Gastrocnemius medialis (tissue), 4 donors: ENCODE data around the gene RASSF5. TPM values are rescaled to one million over a fixed set of nuclear protein-coding genes. Genes with fewer than 3 reads are reported as not detected.

Experiments used
- ATAC-seq, 2 donors: fragments of 150-250 bp; one replicate each; pipeline ENCODE4 v1.9.1; 2016
- DNase-seq, 2 donors: peaks; one replicate each; pipeline ENCODE4 v3.0.0-alpha.2; 2019
- H3K27ac ChIP-seq, 4 donors: fragments of 200-600 bp; sonication (generic); 1 replicate in 1 of 4; 2 replicates in 3 of 4; pipeline ENCODE4 v1.5.1; 2016 to 2018; ENCODE audit warnings: mild to moderate bottlenecking in 2 of 4, moderate library complexity in 1 of 4
- H3K27me3 ChIP-seq, 3 donors: fragments of 200-600 bp; sonication (generic) in 2 of 3; 1 replicate in 1 of 3; 2 replicates in 2 of 3; pipeline versions ENCODE4 v1.5.1 to v1.6.0; 2016 to 2019; ENCODE audit warnings: mild to moderate bottlenecking in 1 of 3, moderate library complexity in 1 of 3
- H3K36me3 ChIP-seq, 2 donors: fragments of 200-600 bp; sonication (generic) in 1 of 2; one replicate each; pipeline ENCODE4 v1.5.1; 2017 to 2018
- H3K4me1 ChIP-seq, 2 donors: fragments of 200-600 bp; sonication (generic) in 1 of 2; one replicate each; pipeline ENCODE4 v1.5.1; 2016 to 2017; ENCODE audit warnings: mild to moderate bottlenecking in 2 of 2
- H3K4me3 ChIP-seq, 4 donors: fragments of 200-600 bp; sonication (generic) in 3 of 4; 1 replicate in 1 of 4; 2 replicates in 3 of 4; pipeline ENCODE4 v1.5.1; 2016 to 2019; ENCODE audit warnings: mild to moderate bottlenecking in 2 of 4
- H3K9me3 ChIP-seq, 3 donors: fragments of 200-600 bp; sonication (generic) in 2 of 3; 1 replicate in 1 of 3; 2 replicates in 2 of 3; pipeline ENCODE4 v1.5.1; 2016 to 2019
- CTCF ChIP-seq, 5 experiments: fragments of 450-650 bp in 3 of 5; fragments of 200-600 bp in 2 of 5; sonication (generic) in 2 of 5; IDR thresholded peaks in 4 of 5; conservative IDR thresholded peaks in 1 of 5; 1 replicate in 4 of 5; 2 replicates in 1 of 5; pipeline ENCODE4 v1.5.1; 2016 to 2019; ENCODE audit warnings: antibody characterized with exemption in 5 of 5, mild to moderate bottlenecking in 3 of 5, moderate library complexity in 3 of 5
- POLR2A ChIP-seq, 2 donors: fragments of 450-650 bp; IDR thresholded peaks; one replicate each; pipeline ENCODE4 v1.6.1; 2017; ENCODE audit warnings: antibody characterized with exemption in 2 of 2, mild to moderate bottlenecking in 2 of 2, moderate library complexity in 2 of 2
- in situ Hi-C, 4 donors: fragments of 200-750 bp; cut with MboI; loops; one replicate each; pipeline versions ENCODE4 v1.15.0 to v1.8.0; 2017; ENCODE audit warnings: low sequenced_read_pairs in 4 of 4
- intact Hi-C: fragments of 100-400 bp; cut with DNase I; formaldehyde crosslinking; loops from one replicate; pipeline ENCODE4 v1.15.1; 2023; ENCODE audit warnings: low total_unique reads
- total RNA-seq, 4 donors: library from RNA; depleted of rRNA; stranded (reverse); fragments of >200 nt; gene quantifications; one replicate each; pipeline versions ENCODE4 v1.1.0 to v1.2.3, GENCODE V29; 2016

Gene RASSF5
- total RNA-seq, 4 donors from 2014 or later: 5.9 to 15.9 (median 9.4) TPM

GRCh38 chr1:206466840-206467649, 40.3 kb upstream of the RASSF5 start:
- Histone ChIP-seq H3K4me3 (no peak overlapping the region), H3K27ac (no peak overlapping the region), H3K36me3 (no peaks in the 10 kb centered on the region), H3K4me1 (peaks cover 2 to 7% of the 10 kb centered on the region in 2 donors), H3K27me3 (peaks cover 5 to 10% (median 5%) of the 10 kb centered on the region in 3 donors), H3K9me3 (no peaks in the 10 kb centered on the region)
- ATAC-seq (no peak), DNase-seq (no peak)
- TF ChIP-seq POLR2A (IDR thresholded peaks at IDR 0.05): no peak
- no peak for TF ChIP-seq CTCF (IDR thresholded peaks at IDR 0.05 in 4 of 5, conservative IDR thresholded peaks at IDR 0.05 in 1 of 5)
- intact Hi-C loops (no loop called here), in situ Hi-C loops (no loop called here)

GRCh38 chr1:206467915-206468314, 39.4 kb upstream of the RASSF5 start:
- peak; percentile 55 to 58 for ATAC-seq
- Histone ChIP-seq H3K9me3 (no peaks in the 10 kb centered on the region), H3K27ac (no peak overlapping the region), H3K27me3 (peaks cover 5 to 10% (median 5%) of the 10 kb centered on the region in 3 donors), H3K4me3 (no peak overlapping the region), H3K4me1 (peaks cover 2 to 7% of the 10 kb centered on the region in 2 donors), H3K36me3 (no peaks in the 10 kb centered on the region)
- intact Hi-C loops: no loop called here
- in situ Hi-C loops: no loop called here
- TF ChIP-seq CTCF (IDR thresholded peaks at IDR 0.05 in 4 of 5, conservative IDR thresholded peaks at IDR 0.05 in 1 of 5): no peak
- TF ChIP-seq POLR2A (IDR thresholded peaks at IDR 0.05): no peak
- peak; percentile 23 to 65 for DNase-seq

DNA sequence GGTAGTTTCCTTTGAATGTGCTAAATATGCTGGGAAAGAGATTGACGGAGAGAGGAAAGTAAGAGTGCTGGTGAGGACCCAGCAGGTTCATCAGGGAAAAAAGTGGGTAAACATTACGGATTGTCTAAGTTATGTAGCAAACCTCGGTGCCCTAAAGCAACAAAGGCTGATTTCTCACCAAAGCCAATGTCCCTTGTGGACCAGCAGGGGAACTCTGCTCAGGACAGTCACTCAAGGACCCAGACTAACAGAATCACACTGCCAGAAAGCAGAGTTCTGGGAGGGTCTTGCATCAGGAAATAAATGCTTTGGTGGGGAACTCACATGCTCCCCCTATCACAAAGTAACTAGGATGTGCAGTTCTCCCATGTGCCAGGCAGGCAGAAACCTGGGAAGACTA, 38.8 kb upstream of the RASSF5 start:
- DNase-seq: no peak
- Histone ChIP-seq H3K27me3 (peaks cover 5 to 10% (median 5%) of the 10 kb centered on the region in 3 donors), H3K9me3 (no peaks in the 10 kb centered on the region), H3K36me3 (no peaks in the 10 kb centered on the region), H3K4me3 (no peak overlapping the region), H3K27ac (no peak overlapping the region), H3K4me1 (peaks cover 2 to 7% of the 10 kb centered on the region in 2 donors)
- in situ Hi-C loops (no loop called here), intact Hi-C loops (no loop called here)
- TF ChIP-seq CTCF (IDR thresholded peaks at IDR 0.05 in 4 of 5, conservative IDR thresholded peaks at IDR 0.05 in 1 of 5): no peak
- TF ChIP-seq POLR2A (IDR thresholded peaks at IDR 0.05): no peak
- no peak for ATAC-seq

- Histone ChIP-seq H3K36me3 (no peaks in the 10 kb centered on the region), H3K27ac (no peak overlapping the region), H3K4me1 (peaks cover 2 to 7% of the 10 kb centered on the region in 2 donors), H3K4me3 (no peak overlapping the region), H3K27me3 (peaks cover 5 to 10% (median 5%) of the 10 kb centered on the region in 3 donors), H3K9me3 (no peaks in the 10 kb centered on the region)
- ATAC-seq: no peak
- in situ Hi-C loops (no loop called here), intact Hi-C loops (no loop called here)
- DNase-seq: no peak
- TF ChIP-seq POLR2A (IDR thresholded peaks at IDR 0.05): no peak
- TF ChIP-seq CTCF (IDR thresholded peaks at IDR 0.05 in 4 of 5, conservative IDR thresholded peaks at IDR 0.05 in 1 of 5): no peak
Observed at GRCh38 chr1:206469411-206469932, 37.9 kb upstream of the RASSF5 start.
